NCI-H748 treated with DMSO at 0.1 percent for 48 hours (cell line): ENCODE measurements around the gene ABRAXAS1.

Source experiments
- DNase-seq: peaks from one replicate; lab custom pipeline; 2025; lab: John Stamatoyannopoulos, UW

ABRAXAS1 gene

DNA sequence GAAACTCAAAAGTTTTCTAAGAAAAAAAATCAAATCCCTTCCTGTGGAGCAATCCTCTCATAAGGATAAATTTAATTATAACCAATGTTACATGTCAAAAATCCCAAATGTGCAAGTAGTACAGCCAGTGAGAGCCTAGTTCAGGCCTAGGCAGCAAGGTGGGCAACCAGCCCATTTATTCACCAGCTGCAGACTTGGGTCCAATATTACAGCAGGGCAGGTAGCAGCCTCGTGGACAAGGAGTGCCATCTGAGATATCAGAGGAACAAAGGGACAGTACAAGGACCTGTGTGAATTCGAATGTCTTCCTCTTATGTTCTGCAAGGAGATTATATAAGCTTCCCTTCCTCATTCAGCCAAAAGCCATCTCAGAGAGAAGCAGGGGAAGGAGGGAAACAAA, 35.9 kb downstream of the ABRAXAS1 start:
- DNase-seq, result no peak

DNA sequence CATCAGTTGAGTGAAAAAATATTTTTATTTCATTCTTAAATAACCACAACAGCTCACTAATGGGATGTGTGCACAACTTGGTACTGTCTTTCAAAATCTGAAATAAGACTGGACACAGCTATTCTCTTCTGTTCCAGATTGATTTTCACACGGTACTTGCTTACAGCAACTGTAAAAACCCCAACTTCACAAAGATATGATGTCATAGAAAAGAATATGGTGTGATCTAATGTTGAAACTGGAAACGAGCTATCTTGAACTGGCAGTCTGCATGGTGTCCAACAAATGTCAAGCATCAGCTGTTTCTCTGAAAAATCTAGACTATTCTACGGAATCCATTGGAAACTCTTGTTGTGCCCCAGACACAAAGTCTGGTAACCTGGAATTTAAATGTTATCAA, 44.0 kb downstream of the ABRAXAS1 start:
- DNase-seq, result no peak

DNA sequence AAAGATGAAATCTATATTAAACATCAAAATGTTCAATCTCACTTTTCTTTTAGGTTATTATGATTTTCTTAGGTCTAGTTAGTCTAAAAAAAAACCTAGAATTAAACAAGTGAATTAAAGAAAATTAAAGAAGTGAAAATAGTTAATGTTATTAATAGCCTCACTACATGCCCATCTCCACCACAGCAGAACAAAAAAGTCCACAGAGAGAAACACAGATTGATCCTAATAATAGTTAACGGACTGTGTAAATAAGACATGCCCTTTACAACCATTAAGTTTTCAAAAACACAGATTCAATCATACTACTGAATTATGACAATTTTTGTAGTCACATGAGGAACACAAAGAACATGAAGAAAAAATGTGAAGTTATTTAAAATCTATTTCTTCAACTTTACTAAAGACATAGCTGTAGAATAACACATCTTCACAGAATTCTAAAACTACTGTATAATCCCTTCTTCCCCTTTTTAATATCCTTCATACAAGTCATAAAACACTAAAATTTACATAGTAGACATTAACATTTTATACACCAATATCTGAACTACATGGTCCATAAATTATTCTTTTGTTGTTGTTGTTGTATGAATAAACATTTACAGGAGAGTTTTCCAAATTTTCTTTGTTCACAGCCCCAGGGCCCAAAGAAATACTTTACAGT, 44.6 kb downstream of the ABRAXAS1 start:
- no peak for DNase-seq

DNA sequence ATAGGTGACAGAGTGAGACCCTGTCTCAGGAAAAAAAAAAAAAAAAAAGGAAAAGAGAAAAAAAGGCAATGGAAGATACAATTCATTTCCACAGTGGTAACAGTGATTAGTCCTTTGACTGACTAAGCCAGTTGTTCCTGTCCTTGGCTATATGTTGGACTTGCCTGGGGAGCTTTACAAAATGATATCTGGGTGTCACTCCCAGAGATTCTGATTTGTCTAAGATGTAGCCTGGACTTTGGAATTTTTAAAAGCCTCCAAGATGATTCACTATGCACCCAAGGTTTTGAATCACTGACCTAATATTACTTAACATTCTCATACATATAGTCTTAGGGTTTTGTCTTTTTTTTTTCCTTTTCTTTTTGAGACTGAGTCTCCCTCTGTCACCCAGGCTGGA, 46.2 kb downstream of the ABRAXAS1 start:
- no peak for DNase-seq

DNA sequence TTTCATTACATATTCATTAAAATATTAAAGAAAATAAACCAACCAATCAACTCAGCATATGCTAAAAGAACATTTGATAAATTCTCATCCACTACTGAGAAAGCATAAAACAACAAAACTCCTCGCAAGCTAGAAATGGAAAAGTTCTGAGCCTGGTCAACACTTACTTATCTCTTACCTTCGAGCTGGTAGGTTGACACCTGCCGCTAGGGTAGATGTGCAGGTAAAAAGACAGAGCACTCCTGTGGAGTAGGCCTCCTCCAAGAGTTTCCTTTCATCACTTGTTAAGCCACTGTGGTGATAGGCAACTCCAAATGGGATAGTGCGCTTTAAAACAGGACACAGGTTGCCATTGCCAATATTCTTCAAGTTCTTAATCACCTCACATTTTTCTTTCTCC, 48.2 kb downstream of the ABRAXAS1 start:
- DNase-seq, result no peak

DNA sequence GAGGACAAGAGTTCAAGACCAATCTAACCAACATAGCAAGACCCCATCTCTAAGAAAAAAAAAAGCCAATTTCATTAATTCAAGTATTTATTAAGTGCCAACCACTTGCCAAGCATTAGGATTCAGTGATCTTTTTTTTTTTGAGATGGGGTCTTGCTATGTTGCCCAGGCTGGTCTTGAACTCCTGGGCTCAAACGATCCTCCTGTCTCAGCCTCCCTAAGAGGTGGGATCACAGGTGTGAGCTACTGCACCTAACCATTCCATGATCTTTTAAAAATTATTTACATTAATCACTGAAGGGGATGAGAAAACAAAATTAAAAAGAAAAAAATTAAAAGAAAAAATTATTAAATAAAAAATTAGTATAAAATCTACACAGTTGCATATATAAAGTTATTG, 53.7 kb downstream of the ABRAXAS1 start:
- DNase-seq, result no peak

DNA sequence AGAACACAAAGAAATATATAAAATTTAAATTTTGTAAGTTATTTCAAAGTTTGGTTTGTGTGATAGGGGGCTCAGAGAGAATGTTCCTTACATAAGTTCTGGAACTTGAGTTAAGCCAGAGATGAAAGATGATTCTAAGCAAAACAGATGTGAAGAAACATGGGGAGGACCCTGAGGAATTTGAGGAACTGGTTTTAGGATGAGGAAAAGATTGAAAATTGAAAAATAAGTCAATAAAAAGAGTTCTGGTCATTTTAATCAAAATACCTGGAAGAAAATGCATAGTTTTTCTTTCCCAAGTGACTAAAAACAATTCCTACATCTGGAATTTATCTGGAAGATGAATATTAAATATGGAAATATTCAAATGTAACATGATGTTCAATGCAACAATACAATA, 66.7 kb downstream of the ABRAXAS1 start:
- no peak for DNase-seq

DNA sequence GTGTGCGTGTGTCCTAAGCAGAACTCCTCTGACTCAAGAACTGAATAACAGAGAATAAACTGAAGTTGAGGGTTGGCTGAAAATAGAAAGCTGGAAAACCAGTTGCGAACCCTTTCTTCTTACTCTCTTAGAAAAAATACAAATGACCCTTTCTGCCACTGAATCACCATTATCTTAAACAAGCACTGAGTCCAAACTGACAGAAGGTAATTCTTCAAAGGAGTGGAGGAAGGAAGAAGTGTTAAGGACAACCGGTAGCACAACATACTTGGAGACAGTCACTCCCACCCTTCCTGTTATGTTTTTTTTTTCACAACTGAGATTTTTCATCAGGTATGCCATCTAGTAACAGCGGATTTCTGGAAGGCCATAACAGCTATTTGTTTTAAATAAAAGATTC, 67.3 kb downstream of the ABRAXAS1 start:
- DNase-seq, result no peak

DNA sequence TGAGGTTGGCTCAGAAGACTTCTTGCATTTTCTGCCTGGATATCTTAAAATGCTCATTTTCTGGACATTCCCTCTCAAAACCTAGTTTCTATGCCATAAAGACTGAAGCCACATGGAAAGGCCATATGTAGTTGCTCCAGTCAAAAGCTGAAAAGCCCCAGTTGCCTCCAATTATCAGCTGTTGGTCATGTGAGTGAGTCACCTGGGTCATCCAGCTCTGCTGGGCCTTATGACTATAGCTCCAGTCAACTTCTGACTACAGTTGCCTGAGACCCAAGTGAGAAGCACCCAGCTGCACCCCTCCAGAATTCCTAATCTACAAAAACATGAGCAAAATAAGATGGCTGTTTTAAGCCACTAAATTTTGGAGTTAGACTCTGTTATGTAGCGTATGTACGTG, 71.2 kb downstream of the ABRAXAS1 start:
- no peak for DNase-seq
